DND-41 (cell line): ENCODE measurements around the gene RGS17.

Experiments
- CTCF ChIP-seq: IDR thresholded peaks from 2 replicates; pipeline ENCODE4 v1.5.1; 2012; ENCODE audit warnings: borderline replicate concordance, low read length, moderate library complexity, mild to moderate bottlenecking; ENCODE audit not compliant: poor library complexity, severe bottlenecking; ENCODE audit errors: extremely low read depth
- EZH2 ChIP-seq: IDR thresholded peaks from 3 replicates; pipeline ENCODE4 v1.6.1; 2012; ENCODE audit warnings: borderline replicate concordance, low read depth, mild to moderate bottlenecking, moderate library complexity, low read length, inconsistent platforms; ENCODE audit not compliant: severe bottlenecking

- TF ChIP-seq CTCF (no peak), EZH2 (no peak)
These were observed 7.8 kb upstream of the RGS17 start for GRCh38 chr6:153138930-153139329.
